Measurements from ENCODE around the gene ASTN1. TPM values are rescaled to one million over a fixed set of nuclear protein-coding genes. Genes with fewer than 3 reads are reported as not detected.

The ASTN1 gene
- total and polyA plus RNA-seq, 9 of the 15 experiments (the other 6 are each of a cell fraction or from before 2014, with no cell fraction given): 0.05 to 0.22 (median 0.18) TPM

DNA sequence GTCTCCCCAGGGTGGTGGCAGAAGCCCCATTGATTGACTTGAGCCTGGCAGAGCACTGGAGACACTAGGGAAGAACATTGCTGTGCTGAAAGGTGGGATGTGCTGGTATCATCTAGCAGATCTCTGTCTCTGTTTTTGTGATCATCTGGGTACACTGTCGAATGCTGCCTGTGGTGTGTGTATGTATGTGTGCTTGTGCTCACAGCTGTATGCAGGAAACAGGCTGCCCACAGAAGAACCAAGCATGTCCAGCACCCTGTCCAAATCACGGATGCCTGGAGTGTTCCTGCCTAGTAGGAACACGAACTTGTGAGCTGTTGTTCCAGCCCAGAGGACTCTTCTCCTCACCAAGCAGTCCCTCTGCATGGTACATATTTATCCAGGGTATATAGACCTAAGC is 7.8 kb upstream of the ASTN1 start (continued):
- no peak for TF ChIP-seq LEF1 (IDR thresholded peaks at IDR 0.05)

DNA sequence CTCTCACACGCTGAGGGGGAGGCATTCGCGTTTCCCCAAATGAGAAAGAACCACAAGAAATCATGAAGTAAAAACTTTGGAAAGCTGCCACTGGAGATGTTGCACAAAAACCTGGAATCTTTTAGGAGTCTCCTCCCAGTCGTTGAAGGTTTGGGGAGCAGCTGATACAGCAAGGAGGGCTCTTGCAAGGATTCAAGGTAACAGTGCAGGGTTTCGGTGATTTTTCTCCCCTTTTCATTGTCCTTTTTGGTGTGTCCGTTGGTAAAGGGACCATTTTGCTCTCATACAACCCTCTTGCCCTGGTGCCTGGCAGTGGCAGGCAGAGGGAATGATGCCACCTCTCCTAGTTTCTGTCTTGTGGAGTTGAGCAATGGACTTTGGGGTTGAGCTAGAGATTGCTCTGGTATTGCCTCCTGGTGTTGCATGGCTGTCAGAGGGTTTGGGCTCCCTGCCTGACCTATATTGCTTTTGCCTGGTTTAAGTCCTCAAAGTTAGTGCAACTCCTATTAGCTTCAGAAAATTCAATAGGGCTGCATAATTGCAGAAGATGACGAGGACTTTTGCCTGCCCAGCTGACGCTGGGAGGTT is 7.1 kb upstream of the ASTN1 start:
- FAIRE-seq: no peak
- Histone ChIP-seq H3K9ac (ENCODE audit: insufficient read depth in 1 of 2, low read depth in 2 of 2, low read length in 2 of 2) (no peak overlapping the region), H3K36me3 (ENCODE audit: control insufficient read depth, insufficient read depth, low read length) (no peaks in the 10 kb centered on the region), H3K9me1 (ENCODE audit: control insufficient read depth, insufficient read depth, low read length) (no peaks in the 10 kb centered on the region), H3K27me3 (ENCODE audit: control insufficient read depth in 2 of 2, insufficient read depth in 2 of 2, low read length in 2 of 2) (peaks cover 2 to 13% of the 10 kb centered on the region in 2 experiments; a peak in 3 of 5 replicates), H3K4me2 (ENCODE audit: insufficient read depth, low read length) (no peak overlapping the region), H4K20me1 (replicated peaks; ENCODE audit: control insufficient read depth, insufficient read depth, low read length) (no peaks in the 10 kb centered on the region), H3K9me3 (replicated peaks; ENCODE audit: control insufficient read depth, insufficient read depth, low read depth, low read length) (no peaks in the 10 kb centered on the region), H2AFZ (ENCODE audit: low read depth, low read length) (no peak overlapping the region), H3K4me3 (no peak overlapping the region), H3K4me1 (replicated peaks in 1 of 2; ENCODE audit: control insufficient read depth in 2 of 2, insufficient read depth in 2 of 2, low read length in 2 of 2) (peaks cover 0 to 4% of the 10 kb centered on the region in 2 experiments; a peak in 1 of 5 replicates), H3K27ac (ENCODE audit: extremely low read depth, low read depth, low read length) (no peak overlapping the region), H3K79me2 (ENCODE audit: control insufficient read depth, insufficient read depth, low read length) (no peaks in the 10 kb centered on the region)
- no TSS peak for BruUV-seq (replicated peaks)
- in situ Hi-C loops (cut with MboI) (no loop called here), intact Hi-C loops (cut with micrococcal nuclease) (no loop called here)
- ChIA-PET POLR2A (no interaction called here), CTCF (ENCODE audit: low intra/inter-chr PET ratio) (no interaction called here)
- no peak for DNase-seq (ENCODE audit: extremely low read depth in 1 of 4, low spot score in 3 of 4)
- ATAC-seq: no peak
- 1% methylated on average over 8 of the region's 8 CpGs for WGBS (ENCODE audit: insufficient coverage, low coverage, missing lambda C conversion rate)
- TF ChIP-seq PHB (CRISPR knock-in tag; IDR thresholded peaks at IDR 0.05) (no peak), ETV5 (CRISPR knock-in tag; IDR thresholded peaks at IDR 0.05; ENCODE audit: low read depth) (no peak), EP400 (IDR thresholded peaks at IDR 0.05) (no peak), ZFX (CRISPR knock-in tag; IDR thresholded peaks at IDR 0.05) (no peak), MAFK (IDR thresholded peaks at IDR 0.05; ENCODE audit: low read length) (no peak), ZSCAN29 (IDR thresholded peaks at IDR 0.05) (no peak), ZNF584 (CRISPR knock-in tag; IDR thresholded peaks at IDR 0.05; ENCODE audit: low read depth) (no peak)
- TF ChIP-seq, protein P1, sequence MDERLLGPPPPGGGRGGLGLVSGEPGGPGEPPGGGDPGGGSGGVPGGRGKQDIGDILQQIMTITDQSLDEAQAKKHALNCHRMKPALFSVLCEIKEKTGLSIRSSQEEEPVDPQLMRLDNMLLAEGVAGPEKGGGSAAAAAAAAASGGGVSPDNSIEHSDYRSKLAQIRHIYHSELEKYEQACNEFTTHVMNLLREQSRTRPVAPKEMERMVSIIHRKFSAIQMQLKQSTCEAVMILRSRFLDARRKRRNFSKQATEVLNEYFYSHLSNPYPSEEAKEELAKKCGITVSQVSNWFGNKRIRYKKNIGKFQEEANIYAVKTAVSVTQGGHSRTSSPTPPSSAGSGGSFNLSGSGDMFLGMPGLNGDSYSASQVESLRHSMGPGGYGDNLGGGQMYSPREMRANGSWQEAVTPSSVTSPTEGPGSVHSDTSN (CRISPR knock-in tag; IDR thresholded peaks at IDR 0.05; ENCODE audit: low read depth): no peak
- TF ChIP-seq, protein P1 (tag; conservative IDR thresholded peaks at IDR 0.05; ENCODE audit: low read depth): no peak
- TF ChIP-seq, protein P2, sequence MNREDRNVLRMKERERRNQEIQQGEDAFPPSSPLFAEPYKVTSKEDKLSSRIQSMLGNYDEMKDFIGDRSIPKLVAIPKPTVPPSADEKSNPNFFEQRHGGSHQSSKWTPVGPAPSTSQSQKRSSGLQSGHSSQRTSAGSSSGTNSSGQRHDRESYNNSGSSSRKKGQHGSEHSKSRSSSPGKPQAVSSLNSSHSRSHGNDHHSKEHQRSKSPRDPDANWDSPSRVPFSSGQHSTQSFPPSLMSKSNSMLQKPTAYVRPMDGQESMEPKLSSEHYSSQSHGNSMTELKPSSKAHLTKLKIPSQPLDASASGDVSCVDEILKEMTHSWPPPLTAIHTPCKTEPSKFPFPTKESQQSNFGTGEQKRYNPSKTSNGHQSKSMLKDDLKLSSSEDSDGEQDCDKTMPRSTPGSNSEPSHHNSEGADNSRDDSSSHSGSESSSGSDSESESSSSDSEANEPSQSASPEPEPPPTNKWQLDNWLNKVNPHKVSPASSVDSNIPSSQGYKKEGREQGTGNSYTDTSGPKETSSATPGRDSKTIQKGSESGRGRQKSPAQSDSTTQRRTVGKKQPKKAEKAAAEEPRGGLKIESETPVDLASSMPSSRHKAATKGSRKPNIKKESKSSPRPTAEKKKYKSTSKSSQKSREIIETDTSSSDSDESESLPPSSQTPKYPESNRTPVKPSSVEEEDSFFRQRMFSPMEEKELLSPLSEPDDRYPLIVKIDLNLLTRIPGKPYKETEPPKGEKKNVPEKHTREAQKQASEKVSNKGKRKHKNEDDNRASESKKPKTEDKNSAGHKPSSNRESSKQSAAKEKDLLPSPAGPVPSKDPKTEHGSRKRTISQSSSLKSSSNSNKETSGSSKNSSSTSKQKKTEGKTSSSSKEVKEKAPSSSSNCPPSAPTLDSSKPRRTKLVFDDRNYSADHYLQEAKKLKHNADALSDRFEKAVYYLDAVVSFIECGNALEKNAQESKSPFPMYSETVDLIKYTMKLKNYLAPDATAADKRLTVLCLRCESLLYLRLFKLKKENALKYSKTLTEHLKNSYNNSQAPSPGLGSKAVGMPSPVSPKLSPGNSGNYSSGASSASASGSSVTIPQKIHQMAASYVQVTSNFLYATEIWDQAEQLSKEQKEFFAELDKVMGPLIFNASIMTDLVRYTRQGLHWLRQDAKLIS (CRISPR knock-in tag; IDR thresholded peaks at IDR 0.05): no peak
- TF ChIP-seq, protein P3, sequence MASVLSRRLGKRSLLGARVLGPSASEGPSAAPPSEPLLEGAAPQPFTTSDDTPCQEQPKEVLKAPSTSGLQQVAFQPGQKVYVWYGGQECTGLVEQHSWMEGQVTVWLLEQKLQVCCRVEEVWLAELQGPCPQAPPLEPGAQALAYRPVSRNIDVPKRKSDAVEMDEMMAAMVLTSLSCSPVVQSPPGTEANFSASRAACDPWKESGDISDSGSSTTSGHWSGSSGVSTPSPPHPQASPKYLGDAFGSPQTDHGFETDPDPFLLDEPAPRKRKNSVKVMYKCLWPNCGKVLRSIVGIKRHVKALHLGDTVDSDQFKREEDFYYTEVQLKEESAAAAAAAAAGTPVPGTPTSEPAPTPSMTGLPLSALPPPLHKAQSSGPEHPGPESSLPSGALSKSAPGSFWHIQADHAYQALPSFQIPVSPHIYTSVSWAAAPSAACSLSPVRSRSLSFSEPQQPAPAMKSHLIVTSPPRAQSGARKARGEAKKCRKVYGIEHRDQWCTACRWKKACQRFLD (CRISPR knock-in tag; IDR thresholded peaks at IDR 0.05): no peak
- TF ChIP-seq, protein P4, sequence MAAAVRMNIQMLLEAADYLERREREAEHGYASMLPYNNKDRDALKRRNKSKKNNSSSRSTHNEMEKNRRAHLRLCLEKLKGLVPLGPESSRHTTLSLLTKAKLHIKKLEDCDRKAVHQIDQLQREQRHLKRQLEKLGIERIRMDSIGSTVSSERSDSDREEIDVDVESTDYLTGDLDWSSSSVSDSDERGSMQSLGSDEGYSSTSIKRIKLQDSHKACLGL (CRISPR knock-in tag; IDR thresholded peaks at IDR 0.05; ENCODE audit: borderline replicate concordance, poor library complexity, severe bottlenecking): no peak

Data from K562 (cell line).